ENCODE measurements around the gene ROR1. TPM values are rescaled to one million over a fixed set of nuclear protein-coding genes. Genes with fewer than 3 reads are reported as not detected.

ROR1 gene
- polyA plus RNA-seq, 1 of the 3 experiments (the other 2 are of a cell fraction): 4.0 TPM

GRCh38 chr1:63882048-63882704, 108.4 kb downstream of the ROR1 start:
- Histone ChIP-seq H3K9me2 (no peaks in the 10 kb centered on the region), H3K4me3 (ENCODE audit: low read depth in 2 of 2, low read length in 1 of 2) (no peak overlapping the region), H3K4me1 (ENCODE audit: control insufficient read depth in 1 of 2, insufficient read depth in 2 of 2, low read depth in 1 of 2, low read length in 1 of 2) (peaks cover 12 to 14% of the 10 kb centered on the region in 2 experiments), H3K9ac (no peak overlapping the region), H3K36me3 (replicated peaks in 1 of 2; ENCODE audit: control insufficient read depth in 1 of 2, insufficient read depth in 2 of 2, low read length in 1 of 2) (no peaks in the 10 kb centered on the region), H3K9me3 (no peaks in the 10 kb centered on the region), H2AFZ (ENCODE audit: low read depth) (no peak overlapping the region), H3F3A (replicated peaks; ENCODE audit: insufficient read depth) (no peaks in the 10 kb centered on the region), H3K79me2 (ENCODE audit: insufficient read depth) (no peaks in the 10 kb centered on the region), H3K27me3 (ENCODE audit: insufficient read depth) (no peaks in the 10 kb centered on the region), H3K4me2 (no peak overlapping the region), H3K27ac (ENCODE audit: low read depth in 2 of 2, low read length in 1 of 2) (peak overlapping the region in 1 of 2 experiments; percentile 28; a peak in 2 of 4 replicates), H4K20me1 (ENCODE audit: insufficient read depth) (no peaks in the 10 kb centered on the region)
- 93% methylated on average over 4 of the region's 4 CpGs for WGBS (ENCODE audit: low lambda C conversion rate)
- DNase-seq: no peak
- ChIA-PET POLR2A (no interaction called here), CTCF (interaction anchor here (0.8 kb wide), 1 partner anchor 266 kb away, joined by 3 read pairs; no protein-coding TSS in a partner anchor)
- TF ChIP-seq FOXM1 (IDR thresholded peaks at IDR 0.05; ENCODE audit: low read depth): no peak

GRCh38 chr1:63883494-63884235, 109.8 kb downstream of the ROR1 start:
- no peak overlapping the region for H3K4me3 ChIP-seq (ENCODE audit: low read depth in 2 of 2, low read length in 1 of 2)
- H3K36me3 ChIP-seq (replicated peaks in 1 of 2; ENCODE audit: control insufficient read depth in 1 of 2, insufficient read depth in 2 of 2, low read length in 1 of 2): no peaks in the 10 kb centered on the region
- H3K9ac ChIP-seq: no peak overlapping the region
- no peaks in the 10 kb centered on the region for H3K79me2 ChIP-seq (ENCODE audit: insufficient read depth)
- no peak overlapping the region for H2AFZ ChIP-seq (ENCODE audit: low read depth)
- H3K27ac ChIP-seq (ENCODE audit: low read depth in 2 of 2, low read length in 1 of 2): no peak overlapping the region; a peak in 1 of 4 replicates
- no peaks in the 10 kb centered on the region for H3K9me2 ChIP-seq
- POLR2A ChIA-PET: no interaction called here
- 81% methylated on average over 6 of the region's 6 CpGs for WGBS (ENCODE audit: low lambda C conversion rate)
- CTCF ChIA-PET: interaction anchor here (0.7 kb wide), 1 partner anchor 254 kb away, joined by 3 read pairs; no protein-coding TSS in a partner anchor
- no peaks in the 10 kb centered on the region for H3K9me3 ChIP-seq
- DNase-seq: no peak
- TF ChIP-seq FOXM1 (IDR thresholded peaks at IDR 0.05; ENCODE audit: low read depth) (no peak), SIN3A (IDR thresholded peaks at IDR 0.05; ENCODE audit: borderline replicate concordance, low read depth, low read length) (no peak)
- H3F3A ChIP-seq (replicated peaks; ENCODE audit: insufficient read depth): no peaks in the 10 kb centered on the region
- H3K4me2 ChIP-seq: no peak overlapping the region
- H3K27me3 ChIP-seq (ENCODE audit: insufficient read depth): no peaks in the 10 kb centered on the region
- H3K4me1 ChIP-seq (ENCODE audit: control insufficient read depth in 1 of 2, insufficient read depth in 2 of 2, low read depth in 1 of 2, low read length in 1 of 2): peaks cover 6 to 7% of the 10 kb centered on the region in 2 experiments; a peak in 3 of 4 replicates
- no peaks in the 10 kb centered on the region for H4K20me1 ChIP-seq (ENCODE audit: insufficient read depth)

DNA sequence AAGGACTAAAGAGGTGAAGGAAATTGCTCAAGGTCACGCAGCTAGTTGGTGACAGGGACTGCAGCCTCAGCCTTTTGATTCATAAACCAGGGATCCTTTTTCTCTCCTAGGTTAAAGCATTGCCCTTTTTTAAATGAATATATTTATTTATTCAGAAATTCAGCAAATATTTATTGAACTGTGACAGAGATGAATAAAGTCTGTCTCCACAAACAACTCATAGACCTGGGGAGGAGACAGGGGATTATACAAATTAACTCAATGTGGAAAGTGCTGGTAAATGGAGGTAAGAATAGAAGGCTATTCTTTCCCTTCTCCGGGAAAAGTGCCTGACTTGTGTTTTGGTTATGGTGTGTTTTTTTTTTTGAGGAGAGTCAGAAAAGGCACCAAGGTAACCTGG, 110.7 kb downstream of the ROR1 start:
- Histone ChIP-seq H3K4me2 (no peak overlapping the region), H3K9ac (no peak overlapping the region), H3K9me2 (no peaks in the 10 kb centered on the region), H2AFZ (ENCODE audit: low read depth) (no peak overlapping the region), H3K36me3 (replicated peaks in 1 of 2; ENCODE audit: control insufficient read depth in 1 of 2, insufficient read depth in 2 of 2, low read length in 1 of 2) (no peaks in the 10 kb centered on the region), H3K27ac (ENCODE audit: low read depth in 2 of 2, low read length in 1 of 2) (no peak overlapping the region), H3K27me3 (ENCODE audit: insufficient read depth) (no peaks in the 10 kb centered on the region), H3K4me1 (ENCODE audit: control insufficient read depth in 1 of 2, insufficient read depth in 2 of 2, low read depth in 1 of 2, low read length in 1 of 2) (peaks cover 0 to 5% of the 10 kb centered on the region in 2 experiments; a peak in 2 of 4 replicates), H3F3A (replicated peaks; ENCODE audit: insufficient read depth) (no peaks in the 10 kb centered on the region), H3K79me2 (ENCODE audit: insufficient read depth) (no peaks in the 10 kb centered on the region), H3K9me3 (no peaks in the 10 kb centered on the region), H4K20me1 (ENCODE audit: insufficient read depth) (no peaks in the 10 kb centered on the region), H3K4me3 (ENCODE audit: low read depth in 2 of 2, low read length in 1 of 2) (no peak overlapping the region)
- no peak for DNase-seq
- WGBS (ENCODE audit: low lambda C conversion rate): 88% methylated on average over 2 of the region's 2 CpGs
- CTCF ChIA-PET: interaction anchor here (0.9 kb wide), 1 partner anchor 12 kb away, joined by 3 read pairs; no protein-coding TSS in a partner anchor
- POLR2A ChIA-PET: no interaction called here
- no peak for TF ChIP-seq POLR2AphosphoS5 (IDR thresholded peaks at IDR 0.05; ENCODE audit: low read depth, low read length)
- TF ChIP-seq ELF1 (IDR thresholded peaks at IDR 0.05): no peak
- no peak for TF ChIP-seq CTCF (IDR thresholded peaks at IDR 0.05)
- no peak for TF ChIP-seq IRF3 (IDR thresholded peaks at IDR 0.05; ENCODE audit: low read depth, low read length)
- no peak for TF ChIP-seq FOSL2 (IDR thresholded peaks at IDR 0.05; ENCODE audit: borderline replicate concordance, low read depth)
- TF ChIP-seq SIN3A (IDR thresholded peaks at IDR 0.05; ENCODE audit: borderline replicate concordance, low read depth, low read length): no peak
- no peak for TF ChIP-seq EP300 (IDR thresholded peaks at IDR 0.05; ENCODE audit: borderline replicate concordance in 1 of 2, low read depth in 1 of 2, low read length in 1 of 2)
- TF ChIP-seq RFX5 (IDR thresholded peaks at IDR 0.05; ENCODE audit: low read length): no peak
- no peak for TF ChIP-seq USF1 (IDR thresholded peaks at IDR 0.05; ENCODE audit: borderline replicate concordance, low read depth)
- no peak for TF ChIP-seq GATA2 (CRISPR knock-in tag; IDR thresholded peaks at IDR 0.05)
- TF ChIP-seq FOXM1 (IDR thresholded peaks at IDR 0.05; ENCODE audit: low read depth): no peak
